Ovary (tissue), 9 donors: ENCODE measurements around the gene NUP133. TPM values are rescaled to one million over a fixed set of nuclear protein-coding genes. Genes with fewer than 3 reads are reported as not detected.

Experiments
- DNase-seq, 5 donors: peaks; one replicate each; pipeline ENCODE4 v3.0.0-alpha.2; 2019 to 2020
- H3K27ac ChIP-seq, 2 donors: fragments of 200-600 bp; one replicate each; pipeline versions ENCODE4 v1.5.1 to v1.8.0; 2019 to 2022
- H3K27me3 ChIP-seq: fragments of 200-600 bp; one replicate; pipeline ENCODE4 v1.8.0; 2022
- H3K36me3 ChIP-seq: fragments of 200-600 bp; sonication (generic); one replicate; pipeline ENCODE4 v1.5.1; 2019
- H3K4me1 ChIP-seq: one replicate; pipeline ENCODE4 v1.8.1; 2013; ENCODE audit warnings: mild to moderate bottlenecking, moderate library complexity; ENCODE audit not compliant: insufficient read depth
- H3K4me3 ChIP-seq: fragments of 200-600 bp; sonication (generic); one replicate; pipeline ENCODE4 v1.5.1; 2017
- H3K9me3 ChIP-seq, 2 donors: fragments of 200-600 bp in 1 of 2; sonication (generic) in 1 of 2; one replicate each; pipeline versions ENCODE4 v1.5.1 to v1.8.1; 2013 to 2019; ENCODE audit warnings: mild to moderate bottlenecking in 1 of 2, moderate library complexity in 1 of 2
- CTCF ChIP-seq, 3 donors: fragments of 450-650 bp in 2 of 3; fragments of 200-600 bp in 1 of 3; IDR thresholded peaks; one replicate each; pipeline versions ENCODE4 v1.5.1 to v1.8.0; 2016 to 2022; ENCODE audit warnings: antibody characterized with exemption in 3 of 3, mild to moderate bottlenecking in 1 of 3
- EP300 ChIP-seq: sonication (generic); formaldehyde crosslinking; IDR thresholded peaks from one replicate; pipeline ENCODE4 v1.6.1; 2017; ENCODE audit warnings: antibody characterized with exemption
- POLR2A ChIP-seq: fragments of 450-650 bp; IDR thresholded peaks from one replicate; pipeline ENCODE4 v1.6.1; 2017; ENCODE audit warnings: antibody characterized with exemption, mild to moderate bottlenecking, moderate library complexity
- WGBS, 3 donors: extraction: QIAGEN DNeasy Blood & Tissue Kit in 1 of 3; methylation state at CpG; one replicate each; pipeline versions ENCODE4 v1.1.5 to v1.1.7; 2013 to 2017; 5-methylcytosine and 5-hydroxymethylcytosine counted together
- intact Hi-C, 4 donors: fragments of 100-400 bp; cut with DNase I; formaldehyde crosslinking; loops; one replicate each; pipeline versions ENCODE4 v1.11.0 to v1.15.1; 2022 to 2023
- polyA plus RNA-seq, 2 donors: library from polyadenylated mRNA; stranded (reverse); fragments of 200-250 nt in 1 of 2; fragments of 350-450 nt in 1 of 2; fragmentation: Illumina TruSeq in 1 of 2; extraction: RNeasy Lipid Tissue Mini Kit (QIAGEN cat#74804) in 1 of 2; gene quantifications; one replicate each; pipeline ENCODE4 v1.2.3, GENCODE V29; 2013 to 2014
- total RNA-seq, 7 donors: library from RNA; depleted of rRNA in 2 of 7; stranded (reverse); fragments of >200 nt in 2 of 7; fragmentation: NEBNext Ultra II Directional in 3 of 7; extraction: Animal tissue kit (Norgen Biotek cat#: 25700) in 3 of 7; gene quantifications; one replicate each; pipeline versions ENCODE4 v1.1.0 to v1.2.4, GENCODE V29; 2016 to 2023
- donor health status: DM: no; HTN: no; CAD: no; lungs with moderate emphysema.
- donor health status: DM: no; HTN: no; CAD: no.
- donor health status: Bipolar disorder and iron deficiency.
- donor health status: DM: yes; HTN: yes; CAD: no.
- donor health status: DM: no; HTN: no; CAD: no.
- donor health status: DM: yes; HTN: yes; CAD: no.

NUP133 gene
- total and polyA plus RNA-seq, 9 donors, result 15.3 to 49.2 (median 40.6) TPM

DNA sequence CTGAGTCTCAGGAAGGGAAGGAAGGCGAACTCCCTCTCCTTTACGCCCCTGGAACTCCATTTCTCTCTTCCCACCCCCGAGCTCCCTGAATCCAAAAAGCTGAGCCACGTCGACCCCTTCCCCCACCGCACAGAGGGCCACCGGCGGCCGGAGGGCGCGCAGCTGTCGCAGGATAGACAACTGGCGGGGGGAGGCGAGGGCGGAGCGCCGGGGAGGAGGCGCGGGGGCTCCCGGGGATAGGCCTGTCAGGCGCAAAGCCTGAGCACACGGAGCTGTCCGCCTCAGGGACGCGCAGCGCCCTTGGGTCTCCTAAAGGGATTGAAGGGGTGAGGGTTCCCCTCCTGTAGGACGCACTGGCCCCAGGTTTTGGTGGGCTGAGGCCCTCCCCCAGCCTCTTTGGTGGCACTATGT is 73.5 kb downstream of the NUP133 start:
- Histone ChIP-seq H3K27me3 (peaks cover 16% of the 10 kb centered on the region), H3K9me3 (no peaks in the 10 kb centered on the region), H3K27ac (no peak overlapping the region), H3K4me3 (no peak overlapping the region), H3K36me3 (no peaks in the 10 kb centered on the region), H3K4me1 (peaks cover 15% of the 10 kb centered on the region)
- DNase-seq, result no peak
- intact Hi-C loops, result no loop called here
- 1 to 2% (median 2%) methylated on average over 27 of the region's 27 CpGs for WGBS, 3 donors
- TF ChIP-seq POLR2A (no peak), EP300 (no peak), CTCF (IDR thresholded peaks at IDR 0.05) (no peak)

- Histone ChIP-seq H3K27ac (no peak within 1 kb of the TSS), H3K4me1 (peaks cover 15% of the 10 kb centered on the region), H3K36me3 (no peaks in the 10 kb centered on the region), H3K27me3 (peaks cover 16% of the 10 kb centered on the region), H3K9me3 (no peaks in the 10 kb centered on the region), H3K4me3 (no peak within 1 kb of the TSS)
- intact Hi-C loops, result no loop called here
- no peak for DNase-seq
- TF ChIP-seq CTCF (IDR thresholded peaks at IDR 0.05) (no peak), POLR2A (no peak), EP300 (no peak)
- 1% methylated on average over 50 to 51 of the region's 51 CpGs for WGBS, 3 donors
Measured at GRCh38 chr1:229434005-229434640, 74.0 kb downstream of the NUP133 start, which contains the start of gene ACTA1. Gene ACTA1 (minus strand): TSS chr1:229434094. CDS start chr1:229433115, 979 bp downstream.

DNA sequence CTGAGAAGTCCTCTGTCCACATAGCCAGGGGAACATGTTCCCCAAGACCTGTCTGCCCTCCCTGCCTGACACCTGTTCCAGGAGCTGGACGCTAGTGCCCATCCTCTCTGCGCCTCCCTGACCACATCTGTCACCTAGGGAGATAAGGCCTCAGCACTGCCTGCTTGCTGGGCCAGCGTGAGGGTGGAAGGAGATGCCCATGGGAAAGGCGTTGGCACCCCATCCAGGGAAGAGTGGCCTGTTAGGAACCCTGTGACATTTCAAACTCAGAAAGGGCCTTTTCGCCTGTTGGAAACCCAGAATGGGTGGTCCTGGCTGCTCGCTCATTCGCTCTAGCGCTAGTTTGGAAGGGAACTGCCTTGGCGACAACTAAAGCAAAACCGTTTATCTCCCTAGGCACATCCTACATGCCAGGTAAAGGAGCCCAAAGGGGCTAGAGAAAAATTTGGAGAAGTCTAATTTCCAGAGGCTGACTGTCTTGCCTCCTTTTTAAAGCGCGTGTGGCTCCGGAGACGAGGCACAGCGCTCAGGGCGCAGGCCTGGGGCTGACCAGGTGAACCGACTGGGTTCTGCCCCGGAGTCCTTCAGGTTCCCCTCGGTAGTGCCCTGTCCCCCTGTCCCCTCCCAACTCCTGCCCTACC is 74.7 kb downstream of the NUP133 start:
- H3K27ac ChIP-seq, result no peak overlapping the region
- peaks cover 15% of the 10 kb centered on the region for H3K4me1 ChIP-seq
- DNase-seq, result no peak
- H3K4me3 ChIP-seq, result no peak overlapping the region
- H3K9me3 ChIP-seq, result no peaks in the 10 kb centered on the region
- H3K27me3 ChIP-seq, result peaks cover 16% of the 10 kb centered on the region
- 11 to 16% (median 14%) methylated on average over 16 to 19 of the region's 19 CpGs for WGBS, 3 donors
- intact Hi-C loops, result no loop called here
- H3K36me3 ChIP-seq, result no peaks in the 10 kb centered on the region
- no peak for TF ChIP-seq EP300
- TF ChIP-seq POLR2A, result no peak
- no peak for TF ChIP-seq CTCF (IDR thresholded peaks at IDR 0.05)

DNA sequence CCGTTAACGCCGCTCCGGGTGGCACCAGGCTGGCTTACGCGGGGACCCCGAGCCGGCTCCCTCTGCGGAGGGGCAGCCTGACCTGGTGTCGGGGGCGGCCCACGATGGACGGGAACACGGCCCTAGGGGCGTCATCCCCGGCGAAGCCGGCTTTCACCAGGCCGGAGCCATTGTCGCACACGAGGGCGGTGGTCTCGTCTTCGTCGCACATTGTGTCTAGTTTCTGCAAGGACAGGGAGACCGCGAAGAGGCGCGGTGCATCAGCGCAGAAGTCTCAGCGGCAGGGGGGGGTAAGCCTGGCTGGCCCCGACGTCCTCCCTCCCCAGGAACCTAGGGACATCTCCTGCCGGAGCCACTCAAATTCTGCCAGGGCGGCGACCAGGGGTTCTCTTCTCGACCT is 75.2 kb downstream of the NUP133 start:
- Histone ChIP-seq H3K4me1 (peaks cover 15% of the 10 kb centered on the region), H3K9me3 (no peaks in the 10 kb centered on the region), H3K36me3 (no peaks in the 10 kb centered on the region), H3K27me3 (peaks cover 16% of the 10 kb centered on the region), H3K4me3 (no peak overlapping the region), H3K27ac (no peak overlapping the region)
- intact Hi-C loops, result no loop called here
- TF ChIP-seq CTCF (IDR thresholded peaks at IDR 0.05) (no peak), POLR2A (no peak), EP300 (no peak)
- no peak for DNase-seq
- 10 to 26% (median 11%) methylated on average over 31 to 37 of the region's 37 CpGs for WGBS, 3 donors
